SU-DHL-6 (cell line): ENCODE measurements around the gene PKM.
A peak's percentile ranks its signal among the peaks of the same experiment; 100 is the strongest.

ENCODE experiments used
- H2AFZ ChIP-seq: fragments of 200-600 bp; sonication (generic); 2 replicates; pipeline ENCODE4 v1.6.1; 2014; ENCODE audit warnings: low read depth, mild to moderate bottlenecking, moderate library complexity, mixed read lengths, antibody characterized with exemption, low read length; ENCODE audit not compliant: severe bottlenecking
- H3F3A ChIP-seq: fragments of 200-600 bp; shearing (Covaris generic); 2 replicates; pipeline ENCODE4 v1.6.0; 2016; ENCODE audit warnings: antibody characterized with exemption, mild to moderate bottlenecking; ENCODE audit not compliant: insufficient read depth
- H3K27ac ChIP-seq: fragments of 200-600 bp; sonication (generic); 2 replicates; pipeline ENCODE4 v1.5.1; 2016; ENCODE audit warnings: low read depth, mild to moderate bottlenecking, low read length, moderate library complexity, mixed read lengths
- H3K27me3 ChIP-seq: fragments of 200-600 bp; sonication (generic), shearing (Covaris generic); 2 replicates; pipeline ENCODE4 v1.6.0; 2014; ENCODE audit warnings: mild to moderate bottlenecking, low read length
- H3K36me3 ChIP-seq: fragments of 200-600 bp; sonication (generic); 2 replicates; pipeline ENCODE4 v1.6.1; 2014; ENCODE audit warnings: mild to moderate bottlenecking, low read length, mixed read lengths
- H3K4me2 ChIP-seq: fragments of 300-600, 200-600 bp; shearing (Covaris generic), sonication (generic); 2 replicates; pipeline ENCODE4 v1.6.0; 2014; ENCODE audit warnings: low read length, low read depth, mild to moderate bottlenecking; ENCODE audit not compliant: poor library complexity, severe bottlenecking
- H3K4me3 ChIP-seq: fragments of 200-600 bp; sonication (generic); 2 replicates; pipeline ENCODE4 v1.5.1; 2014; ENCODE audit warnings: antibody characterized with exemption, low read length, mild to moderate bottlenecking, mixed read lengths; ENCODE audit not compliant: insufficient read depth, poor library complexity, severe bottlenecking
- H3K79me2 ChIP-seq: fragments of 200-600 bp; sonication (generic); 2 replicates; pipeline ENCODE4 v1.6.1; 2014; ENCODE audit warnings: mild to moderate bottlenecking, low read length, moderate library complexity; ENCODE audit not compliant: insufficient read depth
- H3K9ac ChIP-seq: fragments of 200-600 bp; sonication (generic); 2 replicates; pipeline ENCODE4 v1.7.0; 2014; ENCODE audit warnings: mild to moderate bottlenecking, low read length
- H3K9me2 ChIP-seq: fragments of 200-600 bp; sonication (generic); replicated peaks from 2 replicates; pipeline ENCODE4 v1.6.1; 2014; ENCODE audit warnings: low read length; ENCODE audit not compliant: insufficient read depth
- H3K9me3 ChIP-seq: fragments of 200-600 bp; sonication (generic); 2 replicates; pipeline ENCODE4 v1.6.1; 2014; ENCODE audit warnings: low read length, mixed read lengths; ENCODE audit not compliant: insufficient read depth
- H4K20me1 ChIP-seq: fragments of 200-600 bp; sonication (generic); 2 replicates; pipeline ENCODE4 v1.6.1; 2014; ENCODE audit warnings: low read depth, mild to moderate bottlenecking, antibody characterized with exemption, low read length, moderate library complexity, mixed read lengths
- CTCF ChIP-seq: fragments of 200-600 bp; sonication (generic); IDR thresholded peaks from one replicate; pipeline ENCODE4 v1.5.1; 2017; ENCODE audit warnings: antibody characterized with exemption, mild to moderate bottlenecking, low read length, moderate library complexity; ENCODE audit not compliant: insufficient read depth, poor library complexity, severe bottlenecking
- EZH2phosphoT487 ChIP-seq: fragments of 200-600 bp; sonication (generic), shearing (Covaris generic); conservative IDR thresholded peaks from 2 replicates; pipeline ENCODE4 v1.6.1; 2018; ENCODE audit warnings: mild to moderate bottlenecking, antibody characterized with exemption, low read length, moderate library complexity, mixed read lengths

Gene PKM

GRCh38 chr15:72201391-72201921 lies 29.5 kb downstream of the PKM start:
- H4K20me1 ChIP-seq, result peaks cover 13% of the 10 kb centered on the region; the same call in 1 of the 2 replicates
- peak overlapping the region; percentile 14; the same call in 1 of the 2 replicates for H3K27ac ChIP-seq
- no peaks in the 10 kb centered on the region for H3K9me2 ChIP-seq
- H3K4me3 ChIP-seq, result no peak overlapping the region
- no peak for TF ChIP-seq EZH2phosphoT487
- TF ChIP-seq CTCF, result no peak
- H3K36me3 ChIP-seq, result peaks cover 29% of the 10 kb centered on the region
- H3K79me2 ChIP-seq, result no peaks in the 10 kb centered on the region
- H2AFZ ChIP-seq, result no peak overlapping the region
- peaks cover 41% of the 10 kb centered on the region for H3F3A ChIP-seq
- no peak overlapping the region for H3K4me2 ChIP-seq
- no peaks in the 10 kb centered on the region for H3K27me3 ChIP-seq
- no peak overlapping the region for H3K9ac ChIP-seq
- no peaks in the 10 kb centered on the region for H3K9me3 ChIP-seq

GRCh38 chr15:72200395-72201237 lies 30.4 kb downstream of the PKM start:
- H3K9me2 ChIP-seq, result no peaks in the 10 kb centered on the region
- no peak overlapping the region for H2AFZ ChIP-seq
- peaks cover 42% of the 10 kb centered on the region for H3F3A ChIP-seq
- H3K9me3 ChIP-seq, result no peaks in the 10 kb centered on the region
- no peaks in the 10 kb centered on the region for H3K79me2 ChIP-seq
- H3K27me3 ChIP-seq, result no peaks in the 10 kb centered on the region
- TF ChIP-seq CTCF (no peak), EZH2phosphoT487 (no peak)
- peaks cover 26% of the 10 kb centered on the region for H3K36me3 ChIP-seq
- H4K20me1 ChIP-seq, result peaks cover 13% of the 10 kb centered on the region; the same call in 1 of the 2 replicates
- H3K9ac ChIP-seq, result no peak overlapping the region
- no peak overlapping the region for H3K4me3 ChIP-seq
- 0 out of 2 replicates have a peak overlapping the region, but pooled peaks have one; percentile 14 for H3K27ac ChIP-seq
- no peak overlapping the region for H3K4me2 ChIP-seq

GRCh38 chr15:72199721-72200212 lies 31.2 kb downstream of the PKM start:
- Histone ChIP-seq H2AFZ (no peak overlapping the region), H3K4me3 (no peak overlapping the region), H3K9ac (no peak overlapping the region), H3K4me2 (no peak overlapping the region), H3F3A (peaks cover 39% of the 10 kb centered on the region), H3K9me3 (no peaks in the 10 kb centered on the region), H3K9me2 (no peaks in the 10 kb centered on the region), H3K79me2 (no peaks in the 10 kb centered on the region), H4K20me1 (peaks cover 13% of the 10 kb centered on the region; the same call in 1 of the 2 replicates), H3K36me3 (peaks cover 25% of the 10 kb centered on the region), H3K27ac (no peak overlapping the region), H3K27me3 (no peaks in the 10 kb centered on the region)
- TF ChIP-seq CTCF (peak; percentile 85), EZH2phosphoT487 (no peak)
